Tibial nerve (tissue), 4 donors: ENCODE results near the gene IRX2. TPM values are rescaled to one million over a fixed set of nuclear protein-coding genes. Genes with fewer than 3 reads are reported as not detected.

Experiments
- DNase-seq, 2 donors: peaks; one replicate each; pipeline ENCODE4 v3.0.0-alpha.2; 2019; ENCODE audit warnings: low spot score in 2 of 2
- H3K27ac ChIP-seq, 4 donors: fragments of 200-600 bp; sonication (generic) in 3 of 4; one replicate each; pipeline ENCODE4 v1.5.1; 2017 to 2019; ENCODE audit warnings: mild to moderate bottlenecking in 1 of 4
- H3K27me3 ChIP-seq, 2 donors: fragments of 200-600 bp; sonication (generic) in 1 of 2; one replicate each; pipeline versions ENCODE4 v1.5.1 to v1.6.0; 2017 to 2019
- H3K36me3 ChIP-seq, 3 donors: fragments of 200-600 bp; sonication (generic); one replicate each; pipeline ENCODE4 v1.5.1; 2018 to 2019
- H3K4me1 ChIP-seq, 4 donors: fragments of 200-600 bp; sonication (generic) in 3 of 4; one replicate each; pipeline ENCODE4 v1.5.1; 2017 to 2019
- H3K4me3 ChIP-seq, 4 donors: fragments of 200-600 bp; sonication (generic) in 3 of 4; one replicate each; pipeline ENCODE4 v1.5.1; 2017 to 2019; ENCODE audit warnings: mild to moderate bottlenecking in 1 of 4, moderate library complexity in 1 of 4
- H3K9me3 ChIP-seq, 4 donors: fragments of 200-600 bp; sonication (generic) in 3 of 4; one replicate each; pipeline ENCODE4 v1.5.1; 2017 to 2019
- EP300 ChIP-seq, 2 donors: sonication (generic); formaldehyde crosslinking; IDR thresholded peaks; one replicate each; pipeline ENCODE4 v1.6.1; 2017; ENCODE audit warnings: antibody characterized with exemption in 2 of 2, mild to moderate bottlenecking in 1 of 2
- POLR2A ChIP-seq, 2 donors: fragments of 450-650 bp; IDR thresholded peaks; one replicate each; pipeline ENCODE4 v1.6.1; 2017; ENCODE audit warnings: antibody characterized with exemption in 2 of 2, mild to moderate bottlenecking in 2 of 2, moderate library complexity in 2 of 2
- WGBS, 2 donors: methylation state at CpG; one replicate each; pipeline ENCODE4 v1.1.5; 2018; 5-methylcytosine and 5-hydroxymethylcytosine counted together
- total RNA-seq, 4 donors: library from RNA; depleted of rRNA; stranded (reverse); fragments of >200 nt; gene quantifications; one replicate each; pipeline ENCODE4 v1.1.0, GENCODE V29; 2016
- TF ChIP-seq, protein P1 (sequence below), 5 experiments: fragments of 200-600 bp in 3 of 5; fragments of 450-650 bp in 2 of 5; sonication (generic) in 3 of 5; IDR thresholded peaks; one replicate each; pipeline ENCODE4 v1.5.1; 2016 to 2019; ENCODE audit warnings: antibody characterized with exemption in 5 of 5, mild to moderate bottlenecking in 3 of 5, moderate library complexity in 2 of 5

IRX2 gene
- total RNA-seq, 4 donors from 2014 or later: not detected

DNA sequence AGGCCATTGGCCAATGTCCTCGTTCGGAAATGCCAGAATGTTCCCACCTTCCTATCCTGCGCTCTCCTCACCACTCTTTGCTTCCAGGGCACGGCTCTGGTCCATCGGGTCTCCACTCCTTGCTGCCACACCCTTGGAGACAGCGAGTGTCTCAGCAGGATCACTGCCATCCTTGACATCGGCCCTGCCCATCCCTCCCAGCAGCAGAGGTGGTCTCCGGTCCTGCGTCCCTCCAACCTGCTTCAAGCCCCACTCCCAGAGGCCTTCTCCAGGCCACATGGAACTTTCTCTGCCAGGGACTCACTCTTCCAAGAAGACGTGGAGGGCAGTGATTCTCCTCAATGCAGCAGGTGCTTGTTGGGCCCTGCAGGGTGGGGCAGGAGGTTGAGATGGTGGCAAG lies 42.7 kb downstream of the IRX2 start:
- Histone ChIP-seq H3K9me3 (peaks cover 0 to 3% (median 0%) of the 10 kb centered on the region in 4 donors), H3K4me1 (no peaks in the 10 kb centered on the region), H3K36me3 (no peaks in the 10 kb centered on the region), H3K4me3 (no peak overlapping the region), H3K27me3 (no peaks in the 10 kb centered on the region), H3K27ac (no peak overlapping the region)
- 90 to 91% methylated on average over 10 of the region's 10 CpGs for WGBS, 2 donors
- no peak for TF ChIP-seq EP300 (IDR thresholded peaks at IDR 0.05)
- TF ChIP-seq, protein P1, sequence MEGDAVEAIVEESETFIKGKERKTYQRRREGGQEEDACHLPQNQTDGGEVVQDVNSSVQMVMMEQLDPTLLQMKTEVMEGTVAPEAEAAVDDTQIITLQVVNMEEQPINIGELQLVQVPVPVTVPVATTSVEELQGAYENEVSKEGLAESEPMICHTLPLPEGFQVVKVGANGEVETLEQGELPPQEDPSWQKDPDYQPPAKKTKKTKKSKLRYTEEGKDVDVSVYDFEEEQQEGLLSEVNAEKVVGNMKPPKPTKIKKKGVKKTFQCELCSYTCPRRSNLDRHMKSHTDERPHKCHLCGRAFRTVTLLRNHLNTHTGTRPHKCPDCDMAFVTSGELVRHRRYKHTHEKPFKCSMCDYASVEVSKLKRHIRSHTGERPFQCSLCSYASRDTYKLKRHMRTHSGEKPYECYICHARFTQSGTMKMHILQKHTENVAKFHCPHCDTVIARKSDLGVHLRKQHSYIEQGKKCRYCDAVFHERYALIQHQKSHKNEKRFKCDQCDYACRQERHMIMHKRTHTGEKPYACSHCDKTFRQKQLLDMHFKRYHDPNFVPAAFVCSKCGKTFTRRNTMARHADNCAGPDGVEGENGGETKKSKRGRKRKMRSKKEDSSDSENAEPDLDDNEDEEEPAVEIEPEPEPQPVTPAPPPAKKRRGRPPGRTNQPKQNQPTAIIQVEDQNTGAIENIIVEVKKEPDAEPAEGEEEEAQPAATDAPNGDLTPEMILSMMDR (IDR thresholded peaks at IDR 0.05): no peak
- no peak for TF ChIP-seq POLR2A (IDR thresholded peaks at IDR 0.05)
- no peak for DNase-seq

DNA sequence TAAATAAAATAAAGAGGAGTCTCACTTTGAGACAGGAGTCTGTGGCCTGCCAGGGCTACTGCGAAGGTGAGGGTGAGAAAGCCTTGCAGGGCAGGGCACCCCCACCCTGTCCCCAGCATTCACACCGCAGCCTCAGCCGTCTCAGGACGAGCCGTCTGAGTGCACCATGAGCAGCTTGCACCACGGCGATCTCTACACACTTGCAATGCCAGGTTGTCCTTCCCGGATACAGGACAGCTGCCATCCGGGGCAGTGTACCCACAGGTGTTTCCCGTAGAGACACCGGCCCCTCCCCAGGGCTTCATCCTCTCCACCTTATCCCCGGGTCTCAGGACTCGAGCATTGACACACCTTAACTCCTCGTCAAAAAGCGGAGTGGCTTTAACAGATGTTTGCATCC lies 43.3 kb downstream of the IRX2 start:
- TF ChIP-seq, protein P1 (IDR thresholded peaks at IDR 0.05): no peak
- TF ChIP-seq EP300 (IDR thresholded peaks at IDR 0.05) (no peak), POLR2A (IDR thresholded peaks at IDR 0.05) (no peak)
- no peak overlapping the region for H3K27ac ChIP-seq
- no peaks in the 10 kb centered on the region for H3K36me3 ChIP-seq
- H3K27me3 ChIP-seq: no peaks in the 10 kb centered on the region
- 81 to 89% methylated on average over 15 of the region's 15 CpGs for WGBS, 2 donors
- H3K4me1 ChIP-seq: no peaks in the 10 kb centered on the region
- no peak for DNase-seq
- peaks cover 0 to 3% (median 0%) of the 10 kb centered on the region in 4 donors for H3K9me3 ChIP-seq
- H3K4me3 ChIP-seq: no peak overlapping the region

DNA sequence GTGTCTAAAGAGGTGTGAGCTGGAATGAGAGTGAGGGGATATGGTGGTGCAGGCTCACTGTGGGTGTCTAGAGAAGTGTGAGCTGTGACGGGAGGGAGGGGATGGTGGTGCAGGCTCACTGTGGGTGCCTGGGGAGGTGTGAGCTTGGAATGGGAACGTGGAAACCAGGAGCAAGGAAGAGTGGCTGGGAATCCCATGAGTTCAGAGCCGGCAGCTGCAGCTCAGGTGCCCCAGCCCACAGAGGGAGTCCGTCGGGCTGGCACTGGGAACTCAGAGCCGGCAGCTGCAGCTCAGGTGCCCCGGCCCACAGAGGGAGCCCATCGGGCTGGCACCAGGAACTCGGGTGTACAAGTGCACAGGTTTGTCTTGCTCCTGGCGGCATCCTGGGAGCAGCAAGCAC lies 45.6 kb downstream of the IRX2 start:
- no peaks in the 10 kb centered on the region for H3K4me1 ChIP-seq
- H3K4me3 ChIP-seq: no peak overlapping the region
- H3K36me3 ChIP-seq: no peaks in the 10 kb centered on the region
- no peak for DNase-seq
- TF ChIP-seq EP300 (IDR thresholded peaks at IDR 0.05) (no peak), POLR2A (IDR thresholded peaks at IDR 0.05) (no peak)
- TF ChIP-seq, protein P1 (IDR thresholded peaks at IDR 0.05): no peak
- H3K9me3 ChIP-seq: peaks cover 0 to 3% (median 0%) of the 10 kb centered on the region in 4 donors
- no peaks in the 10 kb centered on the region for H3K27me3 ChIP-seq
- H3K27ac ChIP-seq: no peak overlapping the region
- 74 to 78% methylated on average over 10 of the region's 10 CpGs for WGBS, 2 donors

DNA sequence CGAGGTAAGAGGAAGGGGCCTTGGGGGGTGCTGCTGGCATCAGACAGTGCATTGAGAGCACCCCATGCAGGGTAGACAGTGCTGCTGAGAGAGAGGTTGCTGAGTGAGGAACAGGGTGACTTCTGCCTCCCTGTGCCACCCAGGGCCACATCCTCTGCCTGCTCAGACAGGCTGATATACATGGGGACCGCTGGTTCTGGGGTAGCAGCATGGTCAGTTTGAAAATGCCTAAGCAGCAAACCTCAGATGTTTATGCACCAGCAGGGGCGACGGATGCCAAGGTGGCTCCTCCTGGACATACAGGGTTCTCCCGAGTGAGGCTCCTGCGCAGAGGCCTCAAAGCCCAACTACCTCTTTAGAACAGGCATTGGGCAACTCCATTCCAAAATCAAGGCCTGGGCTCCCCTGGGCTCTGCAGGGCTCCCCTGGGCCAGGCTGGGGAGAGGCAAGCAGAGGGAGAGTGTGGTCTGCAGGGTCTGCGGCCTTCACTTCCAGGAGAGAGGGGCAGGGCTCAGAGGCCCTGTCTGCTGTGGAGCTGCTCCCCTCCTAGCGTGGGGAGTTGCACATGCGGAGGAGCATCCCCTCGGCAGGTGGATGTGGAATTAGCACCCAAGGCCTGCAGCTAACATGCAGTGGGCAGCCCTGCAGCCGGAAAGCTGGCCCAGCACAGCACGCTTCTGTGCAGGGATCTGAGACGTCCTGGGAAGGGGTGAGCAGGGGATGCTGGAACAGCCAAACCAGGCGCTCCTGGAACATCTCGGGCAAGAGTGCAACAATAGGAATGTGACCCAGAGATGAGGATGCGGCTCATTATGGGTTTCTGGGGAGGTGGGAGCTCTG lies 46.5 kb downstream of the IRX2 start:
- Histone ChIP-seq H3K9me3 (peaks cover 0 to 3% (median 0%) of the 10 kb centered on the region in 4 donors), H3K4me3 (no peak overlapping the region), H3K36me3 (no peaks in the 10 kb centered on the region), H3K4me1 (no peaks in the 10 kb centered on the region), H3K27me3 (no peaks in the 10 kb centered on the region), H3K27ac (no peak overlapping the region)
- TF ChIP-seq EP300 (IDR thresholded peaks at IDR 0.05): no peak
- TF ChIP-seq, protein P1 (IDR thresholded peaks at IDR 0.05): no peak
- no peak for TF ChIP-seq POLR2A (IDR thresholded peaks at IDR 0.05)
- 87 to 88% methylated on average over 15 to 16 of the region's 16 CpGs for WGBS, 2 donors
- DNase-seq: no peak

DNA sequence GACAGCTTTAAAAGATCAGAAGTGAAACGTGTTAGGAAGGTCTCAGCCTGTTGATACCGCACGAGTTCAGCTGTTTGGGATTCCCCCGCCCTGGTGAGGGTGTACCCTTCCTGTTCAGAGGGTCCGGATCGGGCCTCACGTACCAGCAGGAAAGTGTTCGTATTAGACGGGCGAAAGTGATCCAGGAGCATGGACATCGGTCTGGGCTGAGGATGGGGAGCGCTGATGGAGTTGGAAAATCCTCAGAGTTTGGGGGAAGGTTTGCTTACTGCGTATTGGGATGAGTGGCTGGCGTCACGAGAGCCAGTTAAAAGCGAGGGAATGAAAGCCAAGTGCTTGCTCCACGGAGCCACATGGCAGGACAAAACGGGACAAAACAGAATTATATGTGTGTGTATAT lies 47.4 kb downstream of the IRX2 start:
- TF ChIP-seq EP300 (IDR thresholded peaks at IDR 0.05): no peak
- TF ChIP-seq POLR2A (IDR thresholded peaks at IDR 0.05): no peak
- TF ChIP-seq, protein P1 (IDR thresholded peaks at IDR 0.05): no peak
- H3K27me3 ChIP-seq: no peaks in the 10 kb centered on the region
- no peak overlapping the region for H3K27ac ChIP-seq
- WGBS, 2 donors: 88% methylated on average over 18 of the region's 18 CpGs
- no peak for DNase-seq
- peaks cover 0 to 3% (median 0%) of the 10 kb centered on the region in 4 donors for H3K9me3 ChIP-seq
- H3K36me3 ChIP-seq: no peaks in the 10 kb centered on the region
- no peaks in the 10 kb centered on the region for H3K4me1 ChIP-seq
- H3K4me3 ChIP-seq: no peak overlapping the region
